M059J (cell line): ENCODE measurements around the gene TFEB. TPM values are rescaled to one million over a fixed set of nuclear protein-coding genes. Genes with fewer than 3 reads are reported as not detected.

ENCODE experiments used
- DNase-seq: peaks from one replicate; pipeline ENCODE4 v3.0.0-alpha.2; 2012; ENCODE audit warnings: low read depth
- total RNA-seq: library from RNA; depleted of rRNA; stranded (reverse); fragments of >200 nt; shearing (Covaris generic); gene quantifications from 2 replicates; pipeline ENCODE4 v1.2.3, GENCODE V29; 2014

The TFEB gene
- total RNA-seq, 1 experiment from 2014 or later = 7.2 TPM

- no peak for DNase-seq
Observed at GRCh38 chr6:41675992-41676391, 59.4 kb downstream of the TFEB start.

- no peak for DNase-seq
Observed at GRCh38 chr6:41675176-41675775, 60.1 kb downstream of the TFEB start.

DNA sequence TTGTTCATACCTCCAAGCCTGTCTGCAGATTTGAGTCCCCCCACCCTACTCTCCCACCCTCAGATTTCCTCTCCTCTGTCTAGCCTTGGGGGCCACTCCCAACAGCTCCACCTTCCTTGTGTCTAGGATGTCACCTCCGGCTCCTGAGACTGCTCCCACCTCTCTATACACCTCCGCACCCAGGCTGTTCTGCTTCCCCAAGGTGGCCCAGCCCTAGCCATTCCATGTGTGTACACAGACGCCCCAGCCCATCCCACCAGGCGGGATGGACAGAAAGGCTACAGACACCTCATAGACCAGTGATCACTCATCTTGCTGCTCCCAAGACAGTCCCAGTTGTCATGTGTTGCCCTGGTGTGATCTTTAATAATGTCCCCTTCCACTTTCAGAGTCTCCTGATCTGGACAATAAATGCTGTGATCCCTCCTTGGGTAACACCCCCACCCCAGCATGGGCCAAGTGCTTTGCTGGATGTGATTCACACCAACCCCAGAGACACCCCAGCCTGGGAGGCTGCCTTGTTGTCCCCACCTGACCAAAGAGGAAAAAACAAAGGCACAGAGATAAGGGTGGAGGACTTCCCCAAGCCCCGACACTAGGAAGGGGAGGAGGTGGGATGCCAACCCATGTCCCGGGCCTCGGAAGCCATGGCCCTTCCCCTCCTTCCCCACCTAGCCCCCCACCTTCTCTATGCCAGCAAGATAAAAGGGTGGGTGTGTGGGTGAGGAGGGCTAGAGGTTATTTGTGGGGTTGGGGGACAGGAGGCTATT is 61.0 kb downstream of the TFEB start:
- DNase-seq = no peak

DNA sequence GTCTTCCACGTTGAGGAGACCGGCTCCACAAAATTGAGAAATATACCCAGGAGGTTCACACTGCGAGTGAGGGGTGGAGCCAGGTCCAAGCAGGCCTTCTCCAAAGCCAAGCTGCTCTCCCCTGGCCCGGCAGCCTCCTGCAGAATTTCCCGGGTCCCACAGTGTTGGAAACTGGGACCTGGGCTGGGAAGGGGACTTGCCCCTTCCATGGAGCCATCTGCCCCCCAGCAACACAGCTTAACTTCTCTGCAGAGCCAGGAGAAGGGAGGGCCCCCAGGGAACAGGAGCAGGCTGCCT is 61.8 kb downstream of the TFEB start:
- DNase-seq = no peak

GRCh38 chr6:41672816-41673703 is 62.3 kb downstream of the TFEB start:
- DNase-seq = no peak

GRCh38 chr6:41672016-41672415 is 63.4 kb downstream of the TFEB start:
- no peak for DNase-seq

- DNase-seq = no peak
Observed at GRCh38 chr6:41671376-41671775, 64.0 kb downstream of the TFEB start.

DNA sequence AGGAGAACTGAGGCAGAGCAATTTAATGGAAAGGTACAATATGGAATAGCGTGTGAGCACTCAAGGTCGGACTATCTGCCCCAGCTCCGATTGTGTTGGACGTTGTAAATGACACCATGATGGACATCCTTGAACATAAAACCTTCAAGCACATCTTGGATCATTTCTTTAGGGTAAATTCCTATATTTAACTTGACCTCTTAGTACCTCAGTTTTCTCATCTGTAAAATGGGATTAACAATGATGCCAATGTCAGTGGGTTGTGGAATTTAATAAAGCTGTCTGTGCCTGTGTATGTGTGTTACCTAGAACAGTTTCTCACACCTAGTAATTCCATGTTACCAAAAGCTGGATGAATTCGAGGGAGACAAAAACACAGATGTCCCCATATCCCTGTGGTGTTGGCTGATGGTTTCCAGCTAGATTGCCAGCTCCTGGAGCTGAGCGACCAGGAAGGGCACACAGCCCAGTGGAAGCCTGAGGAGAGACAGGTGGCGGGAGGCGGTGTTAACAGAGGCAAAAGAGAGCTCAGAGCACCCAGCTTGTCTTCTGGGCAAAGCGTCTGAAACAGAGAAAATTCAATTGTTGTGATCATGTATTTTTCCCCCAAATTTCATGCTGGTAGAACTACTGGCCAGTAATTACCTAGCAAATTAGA is 64.6 kb downstream of the TFEB start:
- DNase-seq = no peak

DNA sequence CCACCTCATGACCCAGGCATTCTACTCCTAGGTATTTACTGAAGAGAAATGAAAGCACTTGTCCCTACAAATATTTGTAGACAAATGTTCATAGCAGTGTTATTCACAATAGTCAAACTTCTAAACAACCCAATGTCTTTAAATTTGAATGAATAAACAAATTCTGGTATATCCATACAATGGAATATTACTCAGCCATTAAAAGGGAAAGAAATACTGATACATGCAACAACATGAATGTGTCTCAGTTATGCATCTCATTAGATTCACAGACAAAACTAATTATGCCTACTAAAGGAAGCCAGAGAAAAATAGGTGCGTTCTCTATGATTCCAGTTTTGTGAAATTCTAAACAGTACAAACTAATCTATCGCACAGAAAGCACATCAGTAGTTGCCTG is 66.4 kb downstream of the TFEB start:
- no peak for DNase-seq

GRCh38 chr6:41667195-41667594 is 68.2 kb downstream of the TFEB start:
- DNase-seq = no peak

GRCh38 chr6:41664271-41664670 is 71.1 kb downstream of the TFEB start:
- no peak for DNase-seq

- no peak for DNase-seq
Observed at GRCh38 chr6:41663568-41663967, 71.8 kb downstream of the TFEB start.

DNA sequence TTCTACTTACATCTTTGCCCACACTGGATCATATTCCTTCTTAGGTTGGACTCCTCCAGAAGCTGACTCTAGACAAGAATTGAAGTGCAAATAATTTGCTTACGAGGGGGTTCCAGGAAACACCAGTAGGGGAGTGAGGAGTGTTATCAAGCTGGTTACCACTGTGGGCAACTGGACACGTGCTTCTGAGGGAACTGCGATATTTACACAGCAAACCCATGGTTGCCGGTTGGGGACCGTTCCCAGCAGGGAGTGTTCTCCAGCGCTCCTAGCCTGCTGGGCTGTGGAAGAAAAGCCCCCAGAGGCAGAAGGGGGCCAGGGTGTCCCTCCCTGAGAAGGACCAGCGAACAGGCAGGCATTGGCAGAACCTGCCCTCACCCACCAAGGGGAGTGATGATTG is 75.5 kb downstream of the TFEB start:
- DNase-seq = no peak

- no peak for DNase-seq
Observed at GRCh38 chr6:41658636-41659035, 76.8 kb downstream of the TFEB start.

DNA sequence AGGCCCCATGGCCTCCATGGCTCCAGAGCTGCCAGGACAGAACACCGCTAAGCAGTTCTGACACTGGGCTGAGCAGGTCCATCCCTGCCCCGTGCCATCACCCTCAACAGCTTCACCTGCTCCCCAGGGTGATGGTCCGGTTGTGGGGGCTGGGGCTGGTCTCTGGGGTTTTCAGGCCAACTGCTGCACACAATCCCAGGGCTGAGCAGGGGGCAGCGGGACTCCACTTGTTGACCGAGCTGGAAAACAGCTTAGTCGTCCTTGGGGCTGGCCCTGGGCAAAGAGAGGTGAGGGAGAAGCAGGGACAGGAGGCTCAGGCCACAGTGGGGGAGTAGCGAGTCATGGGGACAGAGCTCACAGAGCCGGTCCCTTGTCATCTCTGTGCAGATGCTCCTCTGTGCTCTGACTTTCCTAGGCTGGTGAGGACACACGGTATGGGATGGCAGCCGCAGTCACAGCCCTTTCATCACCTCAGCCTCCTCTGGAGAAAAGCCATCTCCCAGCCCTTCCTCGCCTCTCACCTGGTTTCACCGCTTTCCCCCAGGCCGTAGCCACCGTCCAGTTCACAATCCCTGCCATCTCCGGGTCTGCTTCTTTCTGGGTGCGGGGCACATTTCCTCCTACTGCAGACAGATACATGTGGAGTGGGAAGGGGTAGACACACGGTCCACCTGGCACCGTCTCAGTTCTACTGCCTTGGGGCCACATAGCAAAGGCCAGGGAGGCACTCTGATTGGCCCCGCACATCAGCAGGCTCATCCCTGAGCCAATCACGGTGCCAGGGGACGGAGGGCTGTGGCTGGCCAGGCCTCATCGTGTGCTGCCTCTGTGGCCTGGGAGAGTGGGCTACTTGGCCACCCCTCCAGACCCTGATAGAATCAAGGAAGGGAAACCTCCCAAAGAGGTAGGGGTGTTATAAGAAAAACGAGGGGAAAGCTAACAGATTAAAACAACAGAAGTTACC is 78.0 kb downstream of the TFEB start:
- no peak for DNase-seq

DNA sequence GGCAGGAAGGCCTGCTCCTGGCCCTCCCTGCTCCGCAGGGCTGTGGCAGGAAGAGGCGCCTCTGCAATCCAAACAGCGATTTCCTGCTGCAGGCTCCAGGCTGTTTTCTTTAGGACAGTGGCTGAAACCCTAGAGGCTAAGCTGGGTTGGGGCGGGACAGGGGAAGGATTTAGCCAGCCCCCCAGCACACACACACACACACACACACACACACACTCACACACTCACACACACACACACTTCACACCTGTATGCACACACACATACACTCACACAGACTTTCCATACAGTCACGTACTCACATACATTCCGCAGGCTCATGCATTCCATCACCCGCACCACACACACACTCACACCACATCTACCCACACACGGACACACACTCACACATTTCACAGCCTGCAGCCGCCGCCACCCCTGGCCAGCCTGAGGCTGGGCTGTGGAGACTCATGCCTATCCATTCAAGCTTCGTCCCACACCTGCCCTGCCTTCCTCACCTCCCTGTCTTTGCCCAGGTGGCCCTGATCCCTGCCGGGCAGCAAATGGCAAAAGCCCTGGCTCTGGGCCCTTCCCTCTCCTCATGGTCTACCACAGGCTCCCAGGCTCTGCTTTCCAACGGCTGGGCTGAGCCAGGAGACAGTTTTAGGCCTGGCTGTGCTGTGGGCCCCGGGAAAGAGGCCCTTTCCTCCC is 79.3 kb downstream of the TFEB start:
- DNase-seq = no peak

- no peak for DNase-seq
Observed at GRCh38 chr6:41655646-41656001, 79.8 kb downstream of the TFEB start.

- no peak for DNase-seq
Observed at GRCh38 chr6:41655176-41655575, 80.2 kb downstream of the TFEB start.

DNA sequence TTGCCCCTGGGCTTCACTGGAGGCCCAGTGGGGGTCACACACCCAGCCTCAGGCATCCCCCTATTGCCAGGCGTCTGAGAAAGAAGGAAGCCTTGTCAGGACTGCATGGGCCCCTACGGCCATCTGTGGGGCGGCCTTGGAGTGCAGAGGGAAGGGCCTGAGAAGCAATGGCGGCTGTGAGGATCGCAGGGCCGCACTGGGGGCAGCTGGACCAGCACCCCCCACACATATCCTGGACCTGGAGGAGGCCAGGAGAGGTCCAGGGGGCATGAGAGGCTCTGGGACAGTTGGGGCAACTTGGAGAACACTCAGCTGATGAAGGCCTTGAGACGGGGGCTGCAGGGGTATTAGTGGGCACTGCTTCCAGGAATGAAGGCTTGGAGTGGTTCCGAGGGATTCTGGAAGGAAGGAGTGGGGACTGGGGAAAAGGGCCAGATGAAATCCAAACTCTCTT is 80.7 kb downstream of the TFEB start:
- no peak for DNase-seq

- DNase-seq = no peak
Observed at GRCh38 chr6:41654151-41654697, 81.2 kb downstream of the TFEB start.
